Lung (tissue), 12 donors: ENCODE results near the gene BIRC7. TPM values are rescaled to one million over a fixed set of nuclear protein-coding genes. Genes with fewer than 3 reads are reported as not detected.

ENCODE experiments used
- ATAC-seq: fragments of 200-7000 bp; cut with Tn5 transposase; one replicate; pipeline ENCODE4 v1.9.1; 2020; ENCODE audit warnings: moderate number of reproducible peaks; ENCODE audit not compliant: insufficient read depth, low FRiP score
- DNase-seq, 3 donors: peaks; one replicate each; pipeline ENCODE4 v3.0.0-alpha.2; 2013 to 2017
- H3K27ac ChIP-seq, 2 donors: one replicate each; pipeline ENCODE4 v1.5.1; 2013; ENCODE audit warnings: mild to moderate bottlenecking in 2 of 2, moderate library complexity in 2 of 2, control low read depth in 1 of 2, inconsistent platforms in 1 of 2, low read depth in 1 of 2, low read length in 1 of 2
- H3K27me3 ChIP-seq, 3 donors: one replicate each; pipeline ENCODE4 v1.5.1; 2013; ENCODE audit warnings: low read length in 2 of 3; ENCODE audit not compliant: control insufficient read depth in 3 of 3, insufficient read depth in 3 of 3
- H3K36me3 ChIP-seq, 4 donors: one replicate each; pipeline ENCODE4 v1.5.1; 2013; ENCODE audit warnings: low read length in 4 of 4, mild to moderate bottlenecking in 1 of 4, moderate library complexity in 1 of 4; ENCODE audit not compliant: control insufficient read depth in 4 of 4, insufficient read depth in 4 of 4
- H3K4me1 ChIP-seq, 5 donors: one replicate each; pipeline ENCODE4 v1.5.1; 2013; ENCODE audit warnings: low read length in 5 of 5, mild to moderate bottlenecking in 2 of 5, moderate library complexity in 1 of 5; ENCODE audit not compliant: control insufficient read depth in 5 of 5, insufficient read depth in 5 of 5
- H3K4me3 ChIP-seq: one replicate; pipeline ENCODE4 v1.5.1; 2013; ENCODE audit warnings: mild to moderate bottlenecking, control low read depth, moderate library complexity
- H3K9ac ChIP-seq, 2 donors: one replicate each; pipeline ENCODE4 v1.5.1; 2013; ENCODE audit warnings: low read length in 2 of 2, control low read depth in 1 of 2; ENCODE audit not compliant: insufficient read depth in 1 of 2
- H3K9me3 ChIP-seq, 4 donors: one replicate each; pipeline ENCODE4 v1.5.1; 2013; ENCODE audit warnings: low read length in 3 of 4, mild to moderate bottlenecking in 1 of 4, moderate library complexity in 1 of 4; ENCODE audit not compliant: control insufficient read depth in 4 of 4, insufficient read depth in 3 of 4
- CTCF ChIP-seq: IDR thresholded peaks from 2 replicates; pipeline ENCODE4 v1.5.1; 2012; ENCODE audit warnings: mild to moderate bottlenecking; ENCODE audit errors: control extremely low read depth, extremely low read depth
- WGBS, 2 donors: extraction: QIAGEN DNeasy Blood & Tissue Kit; methylation state at CpG; one replicate each; pipeline ENCODE4 v1.1.7; 2013; 5-methylcytosine and 5-hydroxymethylcytosine counted together
- polyA plus RNA-seq, 2 donors: library from polyadenylated mRNA; stranded (reverse); fragments of 200-250 nt; gene quantifications; one replicate each; pipeline ENCODE4 v1.2.1, GENCODE V29; 2013
- total RNA-seq, 2 donors: library from RNA; depleted of rRNA in 1 of 2; stranded (reverse); fragments of >200 nt in 1 of 2; gene quantifications; one replicate each; pipeline ENCODE4 v1.2.1, GENCODE V29; 2014 to 2021
- donor health status: control.
- donor health status: control.
- donor health status: Bipolar disorder and iron deficiency.
- donor health status: healthy.
- donor health status: DM: yes; HTN: yes; CAD: no.

BIRC7 gene
- total and polyA plus RNA-seq, 4 donors = 0.57 to 1.2 (median 0.71) TPM; not detected in 1

- Histone ChIP-seq H3K4me1 (peaks cover 0 to 17% (median 7%) of the 10 kb centered on the region in 5 donors), H3K9ac (no peak overlapping the region), H3K27ac (no peak overlapping the region), H3K4me3 (no peak overlapping the region), H3K27me3 (no peaks in the 10 kb centered on the region), H3K9me3 (no peaks in the 10 kb centered on the region), H3K36me3 (peaks cover 0 to 56% (median 3%) of the 10 kb centered on the region in 4 donors)
- no peak for TF ChIP-seq CTCF
- DNase-seq (no peak), ATAC-seq (no peak)
- WGBS, 2 donors = 96 to 98% methylated on average over 20 of the region's 20 CpGs
Observed at GRCh38 chr20:63276956-63277355, 41.3 kb downstream of the BIRC7 start.

GRCh38 chr20:63277466-63278272, 42.0 kb downstream of the BIRC7 start:
- WGBS, 2 donors = 96 to 97% methylated on average over 30 of the region's 30 CpGs
- TF ChIP-seq CTCF = no peak

GRCh38 chr20:63278661-63279060, 43.0 kb downstream of the BIRC7 start:
- H3K9me3 ChIP-seq = no peaks in the 10 kb centered on the region

More at GRCh38 chr20:63277466-63278272, 42.0 kb downstream of the BIRC7 start:
- H3K9ac ChIP-seq = no peak overlapping the region
- no peaks in the 10 kb centered on the region for H3K9me3 ChIP-seq
- H3K4me1 ChIP-seq = peaks cover 0 to 16% (median 7%) of the 10 kb centered on the region in 5 donors
- H3K36me3 ChIP-seq = peaks cover 0 to 62% (median 4%) of the 10 kb centered on the region in 4 donors
- no peak for ATAC-seq
- H3K4me3 ChIP-seq = no peak overlapping the region
- H3K27me3 ChIP-seq = no peaks in the 10 kb centered on the region
- no peak overlapping the region for H3K27ac ChIP-seq
- DNase-seq = no peak

More at GRCh38 chr20:63278661-63279060, 43.0 kb downstream of the BIRC7 start:
- Histone ChIP-seq H3K27me3 (no peaks in the 10 kb centered on the region), H3K9ac (no peak overlapping the region), H3K4me1 (peaks cover 0 to 10% (median 5%) of the 10 kb centered on the region in 5 donors), H3K27ac (no peak overlapping the region), H3K4me3 (no peak overlapping the region), H3K36me3 (peaks cover 0 to 71% (median 8%) of the 10 kb centered on the region in 4 donors)
- ATAC-seq = no peak
- 86 to 88% methylated on average over 17 of the region's 17 CpGs for WGBS, 2 donors
- TF ChIP-seq CTCF = no peak
- no peak for DNase-seq
